Rectal smooth muscle tissue (tissue), 1 donor: ENCODE data around the gene MBD6.

Experiments used
- H3K27ac ChIP-seq: one replicate; pipeline ENCODE4 v1.7.0; 2013; ENCODE audit warnings: low read depth, low read length, inconsistent platforms
- H3K27me3 ChIP-seq: one replicate; pipeline ENCODE4 v1.7.0; 2013; ENCODE audit warnings: low read length; ENCODE audit not compliant: control insufficient read depth, insufficient read depth
- H3K36me3 ChIP-seq: one replicate; pipeline ENCODE4 v1.7.0; 2013; ENCODE audit warnings: low read length; ENCODE audit not compliant: control insufficient read depth, insufficient read depth
- H3K4me1 ChIP-seq: one replicate; pipeline ENCODE4 v1.7.0; 2013; ENCODE audit warnings: low read length; ENCODE audit not compliant: control insufficient read depth, insufficient read depth
- H3K4me3 ChIP-seq: one replicate; pipeline ENCODE4 v1.7.0; 2013; ENCODE audit warnings: low read length
- H3K9ac ChIP-seq: one replicate; pipeline ENCODE4 v1.7.0; 2013; ENCODE audit warnings: low read length

The MBD6 gene

DNA sequence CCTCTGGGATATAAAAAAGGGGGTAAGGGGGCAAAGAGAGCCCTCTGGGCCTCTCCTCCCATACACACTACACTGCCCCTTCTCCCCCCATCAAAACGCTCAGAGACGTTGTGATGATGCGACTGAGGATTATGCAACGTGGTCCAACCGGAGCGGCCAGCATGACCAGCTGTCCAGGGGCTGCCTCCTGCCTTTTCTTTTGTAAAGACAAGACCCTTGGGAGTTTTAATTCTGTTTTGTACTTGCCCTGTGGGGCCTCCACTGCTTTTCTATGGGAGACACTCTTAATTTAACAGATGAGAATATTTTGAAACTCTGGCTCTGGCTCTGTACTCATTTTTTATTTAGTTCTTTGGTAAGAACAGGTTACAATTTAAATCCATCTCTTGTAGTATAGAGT, 7.2 kb downstream of the MBD6 start:
- Histone ChIP-seq H3K27me3 (no peaks in the 10 kb centered on the region), H3K4me1 (no peaks in the 10 kb centered on the region), H3K27ac (no peak overlapping the region), H3K9ac (no peak overlapping the region), H3K4me3 (no peak overlapping the region), H3K36me3 (peaks cover 58% of the 10 kb centered on the region)

- Histone ChIP-seq H3K4me3 (no peak overlapping the region), H3K27me3 (no peaks in the 10 kb centered on the region), H3K9ac (no peak overlapping the region), H3K4me1 (no peaks in the 10 kb centered on the region), H3K27ac (no peak overlapping the region), H3K36me3 (peaks cover 61% of the 10 kb centered on the region)
Observed at GRCh38 chr12:57530396-57531142, 7.9 kb downstream of the MBD6 start.

- Histone ChIP-seq H3K27me3 (no peaks in the 10 kb centered on the region), H3K4me3 (no peak overlapping the region), H3K36me3 (peaks cover 56% of the 10 kb centered on the region), H3K9ac (no peak overlapping the region), H3K4me1 (no peaks in the 10 kb centered on the region), H3K27ac (no peak overlapping the region)
Observed at GRCh38 chr12:57531836-57532235, 9.2 kb downstream of the MBD6 start.

GRCh38 chr12:57533108-57533507, 10.5 kb downstream of the MBD6 start:
- peaks cover 53% of the 10 kb centered on the region for H3K36me3 ChIP-seq
- no peaks in the 10 kb centered on the region for H3K4me1 ChIP-seq
- H3K27ac ChIP-seq = no peak overlapping the region
- no peak overlapping the region for H3K9ac ChIP-seq
- no peaks in the 10 kb centered on the region for H3K27me3 ChIP-seq
- no peak overlapping the region for H3K4me3 ChIP-seq

- no peak overlapping the region for H3K27ac ChIP-seq
- H3K4me3 ChIP-seq = no peak overlapping the region
- H3K9ac ChIP-seq = no peak overlapping the region
- H3K36me3 ChIP-seq = peaks cover 57% of the 10 kb centered on the region
- no peaks in the 10 kb centered on the region for H3K4me1 ChIP-seq
- H3K27me3 ChIP-seq = no peaks in the 10 kb centered on the region
Observed at GRCh38 chr12:57534250-57534649, 11.6 kb downstream of the MBD6 start.

DNA sequence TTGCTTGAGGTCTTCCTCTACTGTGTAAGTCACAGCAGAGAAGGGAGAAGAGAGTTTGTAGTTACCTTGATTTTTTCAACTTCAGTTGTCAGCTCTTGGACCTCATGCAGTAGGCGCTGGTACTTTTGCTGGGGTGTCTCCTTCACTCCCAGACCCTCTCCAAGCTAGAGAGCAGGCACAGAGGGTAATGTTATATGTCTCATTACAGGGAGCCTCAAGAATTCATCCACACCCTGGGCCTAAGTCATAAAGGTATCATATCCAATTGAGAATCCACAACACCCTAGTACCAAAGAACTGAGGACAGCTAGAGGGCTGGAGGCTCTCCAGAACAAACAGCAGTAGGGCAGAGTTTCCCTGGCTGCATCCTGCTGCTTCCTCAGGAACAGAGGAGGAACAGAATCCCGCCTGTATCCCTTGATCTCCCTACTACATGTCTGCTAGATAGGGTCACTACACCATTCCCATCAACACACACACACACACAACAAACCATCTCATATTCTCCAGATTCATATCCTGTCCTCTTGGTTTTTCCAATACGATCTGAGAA, 12.4 kb downstream of the MBD6 start:
- Histone ChIP-seq H3K36me3 (peaks cover 51% of the 10 kb centered on the region), H3K27ac (no peak overlapping the region), H3K4me3 (no peak overlapping the region), H3K4me1 (no peaks in the 10 kb centered on the region), H3K27me3 (no peaks in the 10 kb centered on the region), H3K9ac (no peak overlapping the region)

DNA sequence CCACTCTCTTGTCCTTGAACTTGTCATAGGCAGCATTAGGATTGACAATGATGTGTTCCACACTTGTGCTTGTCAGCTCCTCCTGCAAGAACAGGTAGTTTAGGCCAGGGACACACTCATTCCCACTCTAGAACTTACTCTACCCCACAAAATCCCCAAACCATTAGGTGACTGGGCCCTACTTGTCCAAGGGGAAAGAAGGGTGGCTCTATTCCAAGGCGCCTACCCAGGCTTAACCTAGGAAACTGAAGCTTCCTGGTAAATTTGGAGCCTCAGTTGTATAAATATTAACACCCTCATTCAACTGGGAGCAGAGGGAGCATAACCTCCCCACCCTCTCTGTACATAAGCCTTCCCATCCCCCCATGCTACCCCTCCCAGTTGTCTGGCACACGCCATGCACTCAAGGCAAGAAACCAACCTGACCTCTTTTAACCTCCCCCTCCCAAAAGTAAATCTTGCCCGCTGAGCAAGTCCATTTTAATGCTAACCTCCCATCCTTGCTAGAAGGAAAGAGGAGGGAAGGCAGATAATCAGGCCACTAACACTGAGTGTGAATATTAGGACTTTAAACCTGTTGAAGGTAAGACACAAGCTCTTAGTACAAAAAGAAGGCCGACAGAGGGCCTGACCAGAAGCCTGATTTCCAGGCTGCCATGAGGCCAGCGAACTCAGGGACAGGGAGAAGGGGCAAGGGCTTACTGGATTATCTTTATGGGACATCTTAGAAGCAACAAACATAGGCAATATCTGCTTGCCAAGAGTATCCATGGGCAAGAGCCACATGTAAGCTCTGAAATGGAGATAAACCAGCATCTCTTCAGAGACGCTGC, 13.4 kb downstream of the MBD6 start:
- no peak overlapping the region for H3K9ac ChIP-seq
- H3K36me3 ChIP-seq = peaks cover 44% of the 10 kb centered on the region
- H3K27ac ChIP-seq = no peak overlapping the region
- H3K27me3 ChIP-seq = no peaks in the 10 kb centered on the region
- no peaks in the 10 kb centered on the region for H3K4me1 ChIP-seq
- no peak overlapping the region for H3K4me3 ChIP-seq

DNA sequence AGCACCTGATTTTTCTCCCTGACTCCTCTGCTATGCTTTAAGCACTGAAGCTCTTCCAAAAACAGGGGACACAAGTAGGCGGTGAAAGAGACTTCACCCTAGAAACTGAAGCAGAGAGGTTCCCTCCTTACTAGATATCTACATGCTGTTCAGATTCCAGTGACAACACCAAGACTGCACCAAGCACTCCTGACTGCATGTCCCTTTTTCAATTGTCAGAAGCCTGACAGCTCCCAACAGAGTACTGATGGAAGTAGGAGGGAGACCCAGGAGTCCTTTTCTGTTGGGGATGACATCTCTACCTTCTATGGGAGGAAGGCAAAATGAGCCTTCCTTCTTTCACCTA, 13.9 kb downstream of the MBD6 start:
- Histone ChIP-seq H3K27me3 (no peaks in the 10 kb centered on the region), H3K9ac (no peak overlapping the region), H3K4me3 (no peak overlapping the region), H3K4me1 (peaks cover 2% of the 10 kb centered on the region), H3K36me3 (peaks cover 44% of the 10 kb centered on the region), H3K27ac (no peak overlapping the region)

GRCh38 chr12:57539134-57539768, 16.6 kb downstream of the MBD6 start:
- Histone ChIP-seq H3K36me3 (peaks cover 23% of the 10 kb centered on the region), H3K27ac (no peak overlapping the region), H3K9ac (no peak overlapping the region), H3K4me1 (peaks cover 2% of the 10 kb centered on the region), H3K27me3 (no peaks in the 10 kb centered on the region), H3K4me3 (no peak overlapping the region)

DNA sequence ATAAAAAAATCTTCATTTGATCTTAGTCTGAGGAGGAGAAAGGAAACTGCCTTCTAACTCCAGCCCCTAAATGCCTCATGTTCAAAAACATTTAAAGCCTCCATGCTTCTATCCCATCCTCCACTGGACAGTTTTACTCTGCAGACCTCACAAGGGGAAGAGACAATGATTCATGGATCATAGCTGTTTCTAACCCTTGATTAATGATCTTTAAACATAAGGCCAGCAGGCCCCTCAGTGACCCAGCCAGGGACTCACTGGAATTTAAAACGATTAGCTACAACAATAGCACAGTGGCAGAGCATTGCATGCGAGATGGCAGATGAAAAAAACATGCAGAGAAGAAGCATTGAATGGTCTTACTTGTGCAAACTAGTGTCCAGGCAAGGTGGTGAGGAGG, 18.4 kb downstream of the MBD6 start:
- Histone ChIP-seq H3K36me3 (peaks cover 13% of the 10 kb centered on the region), H3K4me1 (peaks cover 7% of the 10 kb centered on the region), H3K27me3 (no peaks in the 10 kb centered on the region), H3K9ac (no peak overlapping the region), H3K4me3 (no peak overlapping the region), H3K27ac (no peak overlapping the region)

GRCh38 chr12:57541717-57542116, 19.1 kb downstream of the MBD6 start:
- Histone ChIP-seq H3K27ac (no peak overlapping the region), H3K36me3 (peaks cover 13% of the 10 kb centered on the region), H3K9ac (no peak overlapping the region), H3K27me3 (no peaks in the 10 kb centered on the region), H3K4me1 (peaks cover 11% of the 10 kb centered on the region), H3K4me3 (no peak overlapping the region)

GRCh38 chr12:57543581-57543980, 21.0 kb downstream of the MBD6 start:
- Histone ChIP-seq H3K4me1 (peaks cover 11% of the 10 kb centered on the region), H3K4me3 (no peak overlapping the region), H3K9ac (peak overlapping the region; percentile 27), H3K36me3 (peaks cover 12% of the 10 kb centered on the region), H3K27ac (no peak overlapping the region), H3K27me3 (peaks cover 2% of the 10 kb centered on the region)
